Loucy (cell line): ENCODE measurements around the gene EQTN.
A peak's percentile ranks its signal among the peaks of the same experiment; 100 is the strongest.

Experiments used
- EZH2phosphoT487 ChIP-seq: fragments of 200-600 bp; IDR thresholded peaks from 2 replicates; pipeline ENCODE4 v1.6.1; 2018; ENCODE audit warnings: antibody characterized with exemption, mild to moderate bottlenecking, moderate library complexity, borderline replicate concordance
- TF ChIP-seq, protein P1 (sequence below): fragments of 200-600 bp; sonication (generic); conservative IDR thresholded peaks from 2 replicates; pipeline ENCODE4 v1.5.1; 2014; ENCODE audit warnings: mild to moderate bottlenecking, antibody characterized with exemption, low read length

DNA sequence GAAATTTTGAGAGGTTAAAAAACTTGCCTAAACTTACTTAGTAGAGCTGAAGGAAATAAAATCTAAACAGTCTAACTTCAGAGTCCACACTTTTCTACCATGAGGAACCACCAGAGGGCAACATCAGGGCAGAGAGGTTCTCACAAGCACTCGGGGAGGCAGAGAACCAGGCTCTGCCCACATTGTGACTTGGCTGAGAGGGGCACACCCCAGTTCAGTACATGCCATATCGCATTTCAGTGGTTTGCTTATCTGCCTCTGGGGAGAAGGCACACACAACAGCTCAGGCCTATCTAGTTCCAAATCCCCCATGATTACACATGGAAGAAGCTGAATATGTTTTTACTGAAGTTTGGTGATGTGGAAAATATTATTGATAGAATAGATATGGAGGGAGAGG, 49.2 kb downstream of the EQTN start:
- TF ChIP-seq, protein P1, sequence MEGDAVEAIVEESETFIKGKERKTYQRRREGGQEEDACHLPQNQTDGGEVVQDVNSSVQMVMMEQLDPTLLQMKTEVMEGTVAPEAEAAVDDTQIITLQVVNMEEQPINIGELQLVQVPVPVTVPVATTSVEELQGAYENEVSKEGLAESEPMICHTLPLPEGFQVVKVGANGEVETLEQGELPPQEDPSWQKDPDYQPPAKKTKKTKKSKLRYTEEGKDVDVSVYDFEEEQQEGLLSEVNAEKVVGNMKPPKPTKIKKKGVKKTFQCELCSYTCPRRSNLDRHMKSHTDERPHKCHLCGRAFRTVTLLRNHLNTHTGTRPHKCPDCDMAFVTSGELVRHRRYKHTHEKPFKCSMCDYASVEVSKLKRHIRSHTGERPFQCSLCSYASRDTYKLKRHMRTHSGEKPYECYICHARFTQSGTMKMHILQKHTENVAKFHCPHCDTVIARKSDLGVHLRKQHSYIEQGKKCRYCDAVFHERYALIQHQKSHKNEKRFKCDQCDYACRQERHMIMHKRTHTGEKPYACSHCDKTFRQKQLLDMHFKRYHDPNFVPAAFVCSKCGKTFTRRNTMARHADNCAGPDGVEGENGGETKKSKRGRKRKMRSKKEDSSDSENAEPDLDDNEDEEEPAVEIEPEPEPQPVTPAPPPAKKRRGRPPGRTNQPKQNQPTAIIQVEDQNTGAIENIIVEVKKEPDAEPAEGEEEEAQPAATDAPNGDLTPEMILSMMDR, result peak; percentile 79
- TF ChIP-seq EZH2phosphoT487, result no peak
